Measurements from ENCODE around the gene CCDC148.
"Not testable (repeated sequence)": the region's sequence is repeated elsewhere in the genome, so short reads cannot be mapped to it uniquely, and the experiment has no call there.

Gene CCDC148

GRCh38 chr2:158481116-158481515 is 24.6 kb upstream of the CCDC148 start:
- no peak for DNase-seq

- no peak for DNase-seq
Measured at GRCh38 chr2:158478816-158479215, 22.3 kb upstream of the CCDC148 start.

DNA sequence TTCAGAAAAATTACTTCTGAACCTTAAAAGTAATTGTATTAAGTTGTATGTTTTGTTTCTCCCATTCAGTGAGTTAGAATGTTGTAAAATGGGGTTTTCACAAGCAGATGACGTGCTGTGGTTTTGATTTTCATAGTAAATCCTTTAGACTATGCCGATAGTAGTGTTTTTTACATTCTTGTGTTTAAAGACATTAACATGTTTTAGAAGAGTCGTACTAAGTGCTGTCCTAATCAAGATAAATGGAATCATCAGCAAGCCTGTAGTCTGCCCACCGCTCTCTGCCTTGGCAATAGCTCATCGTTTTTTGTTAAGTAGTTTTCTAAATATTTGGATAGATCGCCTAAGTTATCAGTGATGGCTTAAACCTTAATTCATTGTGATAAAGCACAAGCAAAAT is 21.7 kb upstream of the CCDC148 start:
- no peak for DNase-seq

DNA sequence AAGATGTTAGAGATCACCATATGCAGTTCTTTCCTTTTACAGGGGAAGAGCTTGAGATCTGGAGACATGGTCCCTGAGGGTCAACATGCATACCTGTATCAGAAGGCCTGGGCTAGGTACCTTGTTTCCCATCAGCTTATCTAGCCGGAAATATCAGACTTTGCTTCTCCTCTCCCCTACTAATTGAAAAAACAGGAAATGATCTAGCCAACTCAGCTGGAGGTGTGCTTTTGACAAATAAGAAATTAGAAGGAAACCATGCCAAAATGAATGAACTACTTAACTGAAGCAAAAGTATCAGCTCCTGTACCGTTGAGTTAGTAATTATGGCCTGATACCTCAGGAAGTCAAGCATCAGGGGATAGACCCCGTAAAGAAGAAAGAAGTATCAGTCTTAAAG is 20.6 kb upstream of the CCDC148 start:
- no peak for DNase-seq

- DNase-seq = not testable (repeated sequence)
Measured at GRCh38 chr2:158474526-158475011, 18.0 kb upstream of the CCDC148 start.

GRCh38 chr2:158473719-158474392 is 17.3 kb upstream of the CCDC148 start:
- no peak for DNase-seq

DNA sequence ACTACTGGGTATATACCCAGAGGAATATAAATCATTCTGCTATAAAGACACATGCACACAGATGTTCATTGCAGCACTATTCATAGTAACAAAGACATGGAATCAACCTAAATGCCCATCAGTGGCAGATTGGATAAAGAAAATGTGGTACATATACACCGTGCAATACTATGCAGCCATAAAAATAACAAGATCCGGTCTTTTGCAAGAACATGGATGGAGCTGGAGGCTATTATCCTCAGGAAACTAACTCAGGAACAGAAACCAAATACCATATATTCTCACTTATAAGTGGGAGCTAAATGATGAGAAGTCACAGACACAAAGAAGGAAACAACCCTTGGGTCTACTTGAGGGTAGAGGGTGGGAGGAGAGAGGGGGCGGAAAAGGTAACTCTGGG is 16.7 kb upstream of the CCDC148 start:
- not testable (repeated sequence) for DNase-seq

DNA sequence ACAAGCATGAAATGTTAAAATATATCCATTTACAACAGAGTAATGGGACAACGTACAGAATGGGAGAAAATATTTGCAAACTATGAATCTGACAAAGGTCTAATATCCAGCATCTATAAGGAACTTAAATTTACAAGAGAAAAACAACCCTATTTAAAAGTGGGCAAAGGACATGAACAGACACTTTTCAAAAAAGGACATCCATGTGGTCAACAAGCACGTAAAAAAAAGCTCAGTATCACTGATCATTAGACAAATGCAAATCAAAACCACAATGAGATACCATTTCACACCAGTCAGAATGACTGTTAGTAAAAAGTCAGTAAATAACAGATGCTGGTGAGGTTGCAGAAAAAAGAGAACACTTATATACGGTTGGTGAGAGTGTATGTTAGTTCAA is 16.3 kb upstream of the CCDC148 start:
- not testable (repeated sequence) for DNase-seq

- no peak for DNase-seq
Measured at GRCh38 chr2:158467248-158467647, 10.7 kb upstream of the CCDC148 start.

GRCh38 chr2:158464426-158465281 is 8.1 kb upstream of the CCDC148 start:
- DNase-seq = no peak

DNA sequence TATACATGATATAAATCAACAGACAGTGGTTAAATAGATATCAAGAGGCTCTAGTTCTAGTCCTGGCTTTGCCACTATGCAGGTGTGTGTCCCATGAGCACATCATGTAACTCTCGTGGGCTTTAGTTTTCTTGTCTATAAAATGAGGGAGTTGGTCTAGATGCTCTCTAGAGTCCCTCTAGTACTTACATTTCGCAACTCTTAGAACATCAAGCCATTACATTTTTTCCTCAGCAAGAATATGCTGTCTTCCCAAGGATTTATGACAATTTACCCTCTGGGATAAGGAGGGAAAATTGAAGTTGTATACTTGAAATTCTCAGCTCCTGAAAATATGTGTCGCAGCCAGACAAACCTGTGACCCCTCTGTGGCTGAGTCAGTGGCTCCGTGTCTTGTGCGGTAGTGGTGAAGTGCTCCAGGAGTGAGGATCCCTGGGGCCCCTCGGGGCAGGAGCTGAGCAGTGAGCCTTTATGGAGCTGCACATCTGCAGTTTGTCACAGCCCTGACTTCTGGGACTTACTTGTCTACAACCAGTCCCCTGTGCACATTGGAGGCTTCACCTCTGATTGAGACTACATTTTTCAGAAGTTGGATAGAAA is 7.0 kb upstream of the CCDC148 start:
- DNase-seq = no peak

- no peak for DNase-seq
Measured at GRCh38 chr2:158460632-158461297, 4.2 kb upstream of the CCDC148 start.

DNA sequence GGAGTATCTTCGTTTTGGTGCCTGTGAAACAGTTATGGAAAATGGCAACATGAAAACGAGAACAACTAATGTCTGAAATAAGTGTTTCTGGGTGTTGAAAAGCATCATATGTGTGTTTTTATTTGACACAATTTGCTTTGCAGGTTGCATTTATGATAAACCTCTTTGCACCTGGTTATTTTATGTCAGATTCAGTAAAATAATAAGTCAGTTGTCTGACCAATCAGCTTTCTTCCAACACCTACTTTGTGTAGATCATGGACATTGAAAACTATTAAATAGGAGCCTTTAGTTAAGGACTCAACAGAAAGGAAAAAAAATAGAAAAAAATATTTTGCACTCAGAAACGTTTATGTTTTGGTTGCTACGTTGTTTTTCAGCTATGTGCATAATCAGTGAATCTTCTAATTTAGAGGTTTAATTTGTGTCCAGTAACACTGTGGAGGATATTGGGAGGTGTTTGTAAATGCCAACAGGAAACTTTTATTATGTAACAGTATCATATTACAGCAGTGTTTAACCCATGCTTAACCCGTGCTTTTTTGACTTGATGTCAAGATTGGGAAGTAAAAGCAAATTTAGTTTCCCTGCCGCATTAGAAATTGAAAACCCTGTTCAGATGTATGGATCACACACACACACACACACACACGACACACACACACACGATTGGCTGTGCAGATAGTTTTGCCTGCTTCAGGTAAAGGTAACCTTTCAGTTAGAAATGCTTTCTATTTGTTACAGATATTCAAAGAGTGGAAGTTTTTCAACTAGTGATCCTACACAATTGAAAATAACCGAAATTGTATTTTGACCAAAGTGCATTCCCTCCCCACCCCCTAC is 2.8 kb upstream of the CCDC148 start:
- no peak for DNase-seq

DNA sequence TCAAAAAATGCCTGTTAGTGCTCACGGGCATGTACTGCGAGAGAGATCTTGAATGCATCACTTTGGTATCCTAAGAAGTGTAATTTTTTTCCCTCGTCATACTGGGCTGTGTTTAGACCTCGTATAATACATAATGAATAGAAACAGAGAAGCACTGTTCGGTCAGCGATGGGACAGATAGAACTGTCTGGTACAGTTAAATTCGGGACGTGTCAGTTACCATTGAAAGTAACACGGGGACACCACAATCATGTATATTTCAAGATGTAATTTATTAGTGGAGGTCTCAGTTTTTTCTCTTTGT is 2.0 kb upstream of the CCDC148 start:
- DNase-seq = no peak

DNA sequence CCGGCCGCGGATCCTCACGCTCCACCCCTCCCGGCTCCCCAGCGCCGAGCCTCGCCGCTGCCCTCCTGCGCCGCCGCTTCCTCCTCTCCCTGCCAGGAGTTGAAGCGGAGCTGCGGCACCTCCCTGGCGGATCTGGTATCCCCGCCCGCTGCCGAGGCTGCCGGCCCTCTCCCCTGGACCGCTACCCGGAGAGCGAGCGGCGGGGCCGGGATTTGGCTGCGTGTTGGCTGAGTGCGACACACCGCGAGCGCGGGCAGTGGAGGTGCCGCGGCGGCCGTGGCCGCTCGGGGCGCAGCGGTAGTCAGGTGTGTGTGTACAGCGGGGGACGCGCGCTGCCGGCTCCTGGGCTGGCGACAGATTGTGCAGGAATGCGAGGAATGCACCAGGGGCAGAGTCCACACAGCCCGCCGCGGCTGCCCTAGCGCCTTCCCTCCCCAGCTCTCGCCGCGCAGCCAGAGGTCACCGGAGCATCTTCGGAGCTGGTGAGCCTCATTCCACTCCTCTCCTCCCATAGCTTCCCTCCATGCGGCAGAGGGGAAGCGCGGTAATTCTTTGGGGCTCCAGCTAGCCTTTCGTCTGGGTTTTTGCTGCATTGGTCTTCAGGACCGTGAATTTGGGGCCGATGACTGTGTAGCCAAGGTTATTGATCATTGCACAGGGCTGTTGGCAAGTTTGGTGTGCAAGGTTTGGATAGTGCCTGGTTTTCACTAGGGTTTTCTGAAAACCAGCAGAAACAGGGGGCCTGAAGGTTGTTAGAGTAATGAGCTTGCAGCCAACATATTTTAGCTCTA is 1.5 kb upstream of the CCDC148 start:
- DNase-seq = no peak

DNA sequence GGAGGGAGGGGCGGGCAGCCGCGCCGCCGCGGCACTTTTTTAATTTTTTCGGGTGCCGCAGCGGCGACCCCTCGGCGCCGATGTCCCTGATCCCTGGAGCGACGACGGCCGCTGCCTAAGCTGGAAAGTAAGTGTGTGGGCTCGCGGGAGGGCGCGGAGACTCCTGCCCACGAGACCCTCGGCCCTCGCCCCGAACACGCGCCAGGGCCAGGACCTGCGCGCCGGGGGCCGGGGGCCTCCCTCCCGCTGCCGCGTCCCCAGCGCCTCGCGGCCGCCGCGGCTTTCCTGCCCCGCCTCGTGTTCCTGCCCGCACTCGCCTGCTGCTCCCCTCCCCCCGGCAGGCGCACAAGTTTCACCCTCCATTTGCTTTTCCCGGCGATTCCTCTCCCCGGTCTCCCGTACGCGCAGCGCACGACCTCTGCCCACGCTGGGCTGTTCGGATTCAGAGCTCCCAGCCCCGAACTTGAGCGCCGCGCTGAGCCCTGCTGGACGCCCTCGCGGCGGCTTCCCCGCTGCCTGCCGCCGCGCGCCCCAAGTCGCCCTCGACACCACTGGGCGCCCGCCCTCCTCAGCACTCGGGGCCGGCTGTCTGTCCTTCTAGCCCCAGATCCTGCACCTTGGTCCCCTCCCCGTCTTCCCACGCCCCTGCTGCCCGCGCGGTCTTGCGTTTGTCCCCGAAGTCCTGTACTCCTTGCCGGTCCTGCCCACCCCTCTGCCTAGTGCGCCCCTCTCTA is 706 bp upstream of the CCDC148 start:
- no peak for DNase-seq

GRCh38 chr2:158443606-158444005 is 12.9 kb downstream of the CCDC148 start:
- no peak for DNase-seq

- not testable (repeated sequence) for DNase-seq
Measured at GRCh38 chr2:158439062-158439461, 17.5 kb downstream of the CCDC148 start.

GRCh38 chr2:158433716-158434115 is 22.8 kb downstream of the CCDC148 start:
- not testable (repeated sequence) for DNase-seq

DNA sequence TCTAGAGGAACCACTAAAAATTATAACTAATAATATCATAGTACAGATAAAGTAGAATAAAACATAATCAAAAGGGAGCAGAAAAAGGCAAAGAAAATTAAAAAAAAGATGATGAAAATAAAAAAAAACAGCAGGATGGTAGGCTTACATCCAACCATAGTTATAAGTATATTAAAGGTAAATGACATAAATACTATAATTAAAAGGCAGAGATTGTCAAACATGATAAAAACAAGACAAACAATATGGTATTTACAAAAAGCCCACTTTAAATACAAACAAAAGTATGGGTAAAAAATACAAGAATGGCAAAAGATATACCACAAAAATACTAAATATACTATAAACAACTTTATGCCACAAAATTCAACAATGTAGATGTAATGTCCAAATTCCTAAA is 24.4 kb downstream of the CCDC148 start:
- DNase-seq = no peak

GRCh38 chr2:158414538-158414937 is 42.0 kb downstream of the CCDC148 start:
- DNase-seq = no peak
